Tibial artery (tissue), 4 donors: ENCODE results near the gene TRIP12.
"Not testable (repeated sequence)": the region's sequence is repeated elsewhere in the genome, so short reads cannot be mapped to it uniquely, and the experiment has no call there.

Experiments
- DNase-seq, 2 donors: peaks; one replicate each; pipeline ENCODE4 v3.0.0-alpha.2; 2019
- H3K27ac ChIP-seq, 2 donors: fragments of 200-600 bp; sonication (generic) in 1 of 2; 1 replicate in 1 of 2; 2 replicates in 1 of 2; pipeline ENCODE4 v1.5.1; 2018 to 2019; ENCODE audit warnings: mild to moderate bottlenecking in 1 of 2
- H3K27me3 ChIP-seq, 2 donors: fragments of 200-600 bp; sonication (generic) in 1 of 2; one replicate each; pipeline versions ENCODE4 v1.5.1 to v1.6.0; 2016 to 2019
- H3K36me3 ChIP-seq, 3 donors: fragments of 200-600 bp; sonication (generic) in 2 of 3; one replicate each; pipeline ENCODE4 v1.5.1; 2016 to 2019; ENCODE audit warnings: mild to moderate bottlenecking in 2 of 3
- H3K4me1 ChIP-seq, 4 donors: fragments of 200-600 bp; sonication (generic) in 2 of 4; 1 replicate in 3 of 4; 2 replicates in 1 of 4; pipeline ENCODE4 v1.5.1; 2016 to 2019
- H3K4me3 ChIP-seq, 2 donors: fragments of 200-600 bp; sonication (generic) in 1 of 2; 1 replicate in 1 of 2; 2 replicates in 1 of 2; pipeline ENCODE4 v1.5.1; 2018 to 2019; ENCODE audit warnings: mild to moderate bottlenecking in 2 of 2
- H3K9me3 ChIP-seq, 3 donors: fragments of 200-600 bp; sonication (generic) in 1 of 3; one replicate each; pipeline ENCODE4 v1.5.1; 2016 to 2019
- CTCF ChIP-seq, 2 experiments: fragments of 200-600 bp in 1 of 2; fragments of 450-650 bp in 1 of 2; IDR thresholded peaks; one replicate each; pipeline ENCODE4 v1.5.1; 2017 to 2019; ENCODE audit warnings: antibody characterized with exemption in 2 of 2, mild to moderate bottlenecking in 1 of 2, moderate library complexity in 1 of 2
- intact Hi-C: fragments of 100-400 bp; cut with DNase I; formaldehyde crosslinking; loops from one replicate; pipeline ENCODE4 v1.15.0; 2023; ENCODE audit warnings: low total_unique reads

TRIP12 gene

DNA sequence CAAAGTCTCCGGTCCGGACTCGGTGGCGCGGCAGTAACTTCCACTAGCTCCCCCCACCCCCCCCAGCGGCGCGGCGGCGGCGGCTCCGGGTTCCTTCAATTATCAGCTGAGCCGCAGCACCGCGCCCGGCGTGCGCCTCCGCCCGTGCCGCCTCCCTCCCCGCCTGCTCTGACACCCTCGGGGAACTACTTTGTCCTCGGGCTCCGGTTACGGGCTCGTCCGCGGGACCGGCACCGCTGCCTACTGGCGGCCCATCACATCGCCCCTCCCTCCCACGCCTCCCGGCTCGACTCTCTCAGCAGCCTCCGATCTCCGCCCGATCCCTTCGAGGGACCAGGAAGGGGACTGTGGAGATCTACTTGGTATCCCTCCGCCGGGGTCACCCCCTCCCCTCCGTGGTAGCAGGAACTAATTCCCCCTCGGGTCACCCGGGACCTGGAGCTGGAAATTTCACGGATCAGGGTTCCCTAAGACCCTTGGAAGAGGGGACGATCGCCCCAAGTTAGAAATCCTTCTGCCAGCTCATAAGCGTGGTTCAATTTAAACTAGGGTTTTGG is at the start of gene TRIP12:
TSS of gene TRIP12 (minus strand) at position 118 of the 557 bp plus-strand sequence. CDS start 41,930 bp downstream, outside the sequence.
- H3K27me3 ChIP-seq, result no peaks in the 10 kb centered on the region
- H3K36me3 ChIP-seq, result peaks cover 0 to 7% (median 0%) of the 10 kb centered on the region in 3 donors
- H3K27ac ChIP-seq, result peak within 1 kb of the TSS; percentile 97 to 99
- peak within 1 kb of the TSS; percentile 89 to 97 for H3K4me3 ChIP-seq
- no peaks in the 10 kb centered on the region for H3K9me3 ChIP-seq
- DNase-seq, result peak; percentile 95 to 97
- no peak for TF ChIP-seq CTCF (IDR thresholded peaks at IDR 0.05)
- intact Hi-C loops, result loop anchor here (10.0 kb wide), 1 partner anchor 127 kb away; no protein-coding TSS in a partner anchor
- H3K4me1 ChIP-seq, result peaks cover 0 to 31% (median 9%) of the 10 kb centered on the region in 4 donors

DNA sequence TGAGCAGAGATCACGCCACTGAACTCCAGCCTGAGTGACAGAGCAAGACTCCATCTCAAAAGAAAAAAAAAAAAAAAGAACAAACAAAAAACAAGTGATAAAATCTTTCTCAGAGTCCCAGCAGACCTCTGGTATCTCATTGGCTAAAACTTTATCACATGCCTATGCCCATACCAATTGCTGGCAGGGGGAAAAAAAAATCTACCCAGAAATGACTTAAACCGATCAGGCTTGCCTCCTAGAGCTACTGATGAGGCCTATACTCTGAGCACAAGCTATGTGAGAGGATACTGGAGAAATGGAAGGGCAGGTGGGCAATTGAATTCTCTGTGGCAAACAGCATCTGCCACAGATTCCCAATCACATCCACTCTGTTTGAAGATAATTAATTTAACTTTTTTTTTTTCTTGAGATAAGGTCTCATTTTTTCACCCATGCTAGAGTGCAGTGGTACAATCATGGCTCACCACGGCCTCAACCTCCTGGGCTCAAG is 49.5 kb upstream of the TRIP12 start:
- no peak for DNase-seq
- Histone ChIP-seq H3K27ac (no peak overlapping the region), H3K4me3 (no peak overlapping the region), H3K27me3 (no peaks in the 10 kb centered on the region), H3K36me3 (no peaks in the 10 kb centered on the region), H3K4me1 (peaks cover 0 to 11% (median 4%) of the 10 kb centered on the region in 4 donors), H3K9me3 (no peaks in the 10 kb centered on the region)
- TF ChIP-seq CTCF (IDR thresholded peaks at IDR 0.05), result no peak
- intact Hi-C loops, result no loop called here

DNA sequence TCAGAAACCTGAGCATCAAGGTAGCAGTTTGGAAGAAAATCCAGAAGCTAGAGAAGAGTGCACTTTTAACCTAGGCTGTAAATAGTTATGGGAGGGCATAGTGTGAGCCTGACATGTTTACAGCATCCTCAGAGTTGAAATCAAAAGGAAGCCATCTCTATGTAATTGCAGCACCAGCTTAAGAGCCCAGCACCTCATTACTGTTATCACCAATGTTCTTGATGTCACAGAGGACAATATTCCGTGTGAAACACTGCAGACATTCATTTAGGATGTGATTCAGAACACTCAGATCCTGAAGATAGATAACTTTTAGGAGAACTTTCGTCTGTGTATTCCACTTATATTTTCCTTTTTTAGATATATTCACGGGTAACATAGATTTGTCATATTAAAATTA is 48.6 kb upstream of the TRIP12 start:
- Histone ChIP-seq H3K27ac (no peak overlapping the region), H3K4me1 (peaks cover 0 to 11% (median 4%) of the 10 kb centered on the region in 4 donors), H3K36me3 (no peaks in the 10 kb centered on the region), H3K9me3 (no peaks in the 10 kb centered on the region), H3K4me3 (no peak overlapping the region), H3K27me3 (no peaks in the 10 kb centered on the region)
- DNase-seq, result no peak
- intact Hi-C loops, result no loop called here
- no peak for TF ChIP-seq CTCF (IDR thresholded peaks at IDR 0.05)

DNA sequence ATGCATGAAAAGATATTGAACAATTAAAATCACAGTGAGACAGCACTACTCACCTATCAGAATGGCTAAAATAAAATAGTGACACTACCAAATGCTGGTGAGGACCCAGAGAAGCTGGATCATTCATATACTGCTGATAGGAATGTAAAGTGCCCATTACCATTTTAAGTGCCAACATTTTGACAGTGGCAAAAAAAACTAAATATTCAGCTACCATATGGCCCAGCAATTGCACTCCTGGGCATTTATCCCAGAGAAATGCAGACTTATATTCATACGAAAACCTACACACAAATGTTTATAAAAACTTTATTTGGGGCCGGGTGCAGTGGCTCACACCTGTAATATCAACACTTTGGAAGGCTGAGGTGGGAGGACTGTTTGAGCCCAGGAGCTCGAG is 48.1 kb upstream of the TRIP12 start:
- DNase-seq, result no peak
- intact Hi-C loops, result no loop called here
- TF ChIP-seq CTCF (IDR thresholded peaks at IDR 0.05), result no peak
- Histone ChIP-seq H3K36me3 (no peaks in the 10 kb centered on the region), H3K9me3 (no peaks in the 10 kb centered on the region), H3K27ac (no peak overlapping the region), H3K27me3 (no peaks in the 10 kb centered on the region), H3K4me3 (no peak overlapping the region), H3K4me1 (peaks cover 0 to 11% (median 4%) of the 10 kb centered on the region in 4 donors)

- intact Hi-C loops, H3K4me1 ChIP-seq, H3K27me3 ChIP-seq, H3K36me3 ChIP-seq, H3K9me3 ChIP-seq, H3K4me3 ChIP-seq, DNase-seq, H3K27ac ChIP-seq: not testable (repeated sequence)
Observed at GRCh38 chr2:229963596-229963995, 41.8 kb upstream of the TRIP12 start.

DNA sequence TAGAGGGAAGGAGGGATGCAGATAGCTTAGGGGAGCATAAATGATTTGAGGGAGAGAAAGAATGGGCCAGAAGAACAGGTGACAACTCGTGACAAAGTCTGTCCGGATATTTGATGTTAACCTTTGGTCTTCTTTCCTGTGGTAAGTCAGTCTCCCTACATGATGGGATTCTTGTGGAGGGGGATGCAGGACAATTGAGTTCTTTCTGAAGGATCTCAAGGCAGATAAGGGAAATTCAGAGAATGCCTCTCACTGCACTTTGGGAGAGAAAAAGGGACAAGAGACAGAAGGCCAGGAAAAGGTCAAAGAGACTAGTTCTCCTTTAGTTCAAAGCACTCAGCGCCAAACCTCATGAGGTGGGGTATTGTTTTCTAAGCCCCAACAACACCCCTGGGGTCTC is 34.7 kb upstream of the TRIP12 start:
- no peak overlapping the region for H3K4me3 ChIP-seq
- no peak for TF ChIP-seq CTCF (IDR thresholded peaks at IDR 0.05)
- no peaks in the 10 kb centered on the region for H3K4me1 ChIP-seq
- DNase-seq, result no peak
- no peak overlapping the region for H3K27ac ChIP-seq
- no peaks in the 10 kb centered on the region for H3K36me3 ChIP-seq
- intact Hi-C loops, result no loop called here
- H3K27me3 ChIP-seq, result no peaks in the 10 kb centered on the region
- no peaks in the 10 kb centered on the region for H3K9me3 ChIP-seq
